Testis (tissue), 2 donors: ENCODE data around the gene HLA-DMB.

Experiments used
- CTCF ChIP-seq, 3 experiments: fragments of 450-650 bp in 2 of 3; fragments of 200-600 bp in 1 of 3; sonication (generic) in 1 of 3; IDR thresholded peaks; one replicate each; pipeline ENCODE4 v1.5.1; 2016 to 2019; ENCODE audit warnings: antibody characterized with exemption in 3 of 3, mild to moderate bottlenecking in 2 of 3, moderate library complexity in 1 of 3
- POLR2A ChIP-seq: fragments of 450-650 bp; IDR thresholded peaks from one replicate; pipeline ENCODE4 v1.6.1; 2017; ENCODE audit warnings: antibody characterized with exemption, mild to moderate bottlenecking, moderate library complexity

GRCh38 chr6:32984622-32985389 lies 44.0 kb upstream of the HLA-DMB start:
- peak; percentile 65 to 78 (median 69) for TF ChIP-seq CTCF (IDR thresholded peaks at IDR 0.05)
- TF ChIP-seq POLR2A: no peak
